ENCODE results near the gene RNF144B. TPM values are rescaled to one million over a fixed set of nuclear protein-coding genes. Genes with fewer than 3 reads are reported as not detected.
A peak's percentile ranks its signal among the peaks of the same experiment; 100 is the strongest.
"Not testable (repeated sequence)": the region's sequence is repeated elsewhere in the genome, so short reads cannot be mapped to it uniquely, and the experiment has no call there.

RNF144B gene
- total RNA-seq (2014; rRNA removed; shearing (Covaris generic)): 7.7 and 11.4 TPM in 2 replicates
- polyA plus RNA-seq (2014; cell fraction: nucleus; rRNA removed): 2.0 and 3.1 TPM in 2 replicates

DNA sequence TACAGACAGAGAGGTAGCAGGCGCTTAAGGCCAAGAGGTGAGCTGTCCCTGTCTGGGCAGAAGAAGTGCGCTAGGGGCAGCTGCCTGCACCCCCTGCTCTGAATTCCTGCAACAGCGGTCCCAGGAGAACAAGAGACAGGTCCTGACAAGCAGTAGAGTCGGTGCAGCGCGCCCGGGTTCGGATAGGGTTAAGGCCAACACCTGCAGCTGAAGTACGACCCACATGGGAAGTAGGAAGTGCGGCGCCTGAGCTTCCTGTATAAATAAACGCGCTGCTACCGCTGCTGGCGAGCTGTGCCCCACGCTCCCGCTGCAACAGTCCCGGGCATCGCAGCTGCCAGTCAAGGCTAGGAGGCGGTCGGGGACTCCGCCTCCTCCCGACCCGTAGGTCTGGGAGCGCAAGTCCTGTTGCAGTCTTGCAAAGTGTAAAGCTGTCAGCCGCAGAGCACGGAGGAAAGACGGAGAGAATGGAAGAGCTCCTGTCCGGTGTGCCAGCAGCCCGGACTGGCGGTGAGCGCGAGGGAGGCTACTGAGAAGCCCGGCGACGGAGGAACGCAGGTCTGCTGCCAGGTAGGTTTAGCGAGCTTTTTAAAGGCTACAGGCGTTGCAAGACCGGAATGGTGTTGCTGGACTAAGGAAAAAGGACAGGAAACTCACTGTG, at the start of gene RNF144B:
TSS of gene RNF144B (plus strand) at position 290 of the 661 bp plus-strand sequence. CDS start 12,185 bp downstream, outside the sequence.
- DNase-seq (ENCODE audit: extremely low read depth, low read depth): peak; percentile 75

DNA sequence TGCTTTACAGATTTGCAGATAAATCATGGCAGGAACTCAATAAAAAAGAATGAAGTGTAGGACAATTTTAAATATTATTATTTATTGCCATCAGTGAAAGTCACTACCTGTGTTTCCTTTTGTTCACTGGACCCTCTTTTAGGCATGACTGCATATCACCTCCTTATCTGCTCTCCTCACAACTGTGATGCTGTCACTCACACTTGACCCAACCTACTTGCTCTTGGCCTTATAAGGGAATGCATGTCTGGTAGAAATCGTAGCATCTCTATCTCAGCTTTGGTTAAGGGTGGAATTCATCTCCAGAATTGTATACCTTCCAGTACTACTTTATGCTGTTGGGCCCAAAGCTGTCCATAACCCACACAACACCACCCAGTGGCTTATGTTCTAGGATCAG, 47.6 kb upstream of the RNF144B start:
- no peak for DNase-seq (ENCODE audit: extremely low read depth, low read depth)

DNA sequence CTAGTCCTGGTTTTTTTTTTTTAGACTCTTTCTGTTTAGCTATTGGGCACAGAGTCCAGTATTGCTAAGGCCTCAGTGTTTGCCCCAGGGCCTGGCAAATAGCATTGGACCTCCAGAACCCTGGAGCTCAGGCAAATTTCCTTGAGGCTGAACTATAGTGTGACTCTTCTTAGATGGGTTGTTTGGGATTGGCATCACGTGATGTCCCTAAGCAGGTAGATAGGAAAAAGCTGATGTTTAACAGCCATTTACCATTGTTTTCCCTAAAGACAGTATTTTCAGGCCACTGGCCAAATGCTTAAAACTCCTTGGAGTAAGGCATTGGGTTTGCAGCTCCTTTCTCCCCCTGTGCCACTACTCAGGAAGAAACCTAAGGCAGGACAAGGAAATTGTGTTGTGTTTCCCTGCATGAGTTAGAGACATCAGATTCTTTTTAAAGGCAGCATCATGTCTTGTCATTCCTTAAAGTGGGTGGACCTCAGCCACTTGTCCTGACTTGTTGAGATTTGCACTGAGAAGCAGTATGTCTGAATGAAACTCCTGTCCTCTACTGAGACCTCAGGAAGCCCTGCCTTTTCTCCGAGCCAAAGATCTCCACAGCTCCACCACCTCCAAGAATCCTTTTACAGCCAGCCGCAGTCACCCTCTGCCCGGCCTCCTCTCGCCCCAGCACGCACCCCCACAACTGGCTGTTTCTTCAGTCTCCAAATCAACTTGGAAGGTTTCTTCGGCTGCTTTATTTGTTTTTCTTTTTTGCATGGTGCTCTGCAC, 46.2 kb upstream of the RNF144B start:
- no peak for DNase-seq (ENCODE audit: extremely low read depth, low read depth)

DNA sequence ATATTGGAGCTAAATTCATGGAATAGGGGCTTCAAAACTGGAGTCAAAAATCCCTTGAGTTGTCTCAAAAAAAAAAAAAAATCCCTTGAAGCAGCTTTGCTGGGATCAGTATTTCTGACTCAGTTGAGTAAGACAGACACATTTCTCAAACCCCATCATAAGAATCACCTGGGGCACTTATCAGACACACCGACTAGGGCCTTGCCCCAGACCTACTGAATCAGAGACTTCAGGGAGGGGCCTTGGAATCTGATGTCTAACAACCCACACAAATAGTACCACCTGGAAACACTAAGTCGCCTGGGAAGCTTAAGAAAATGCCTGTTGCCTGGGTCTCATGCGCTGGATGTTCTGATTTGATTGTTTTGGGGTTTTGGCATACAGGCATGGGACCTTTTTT, 44.9 kb upstream of the RNF144B start:
- no peak for DNase-seq (ENCODE audit: extremely low read depth, low read depth)

DNA sequence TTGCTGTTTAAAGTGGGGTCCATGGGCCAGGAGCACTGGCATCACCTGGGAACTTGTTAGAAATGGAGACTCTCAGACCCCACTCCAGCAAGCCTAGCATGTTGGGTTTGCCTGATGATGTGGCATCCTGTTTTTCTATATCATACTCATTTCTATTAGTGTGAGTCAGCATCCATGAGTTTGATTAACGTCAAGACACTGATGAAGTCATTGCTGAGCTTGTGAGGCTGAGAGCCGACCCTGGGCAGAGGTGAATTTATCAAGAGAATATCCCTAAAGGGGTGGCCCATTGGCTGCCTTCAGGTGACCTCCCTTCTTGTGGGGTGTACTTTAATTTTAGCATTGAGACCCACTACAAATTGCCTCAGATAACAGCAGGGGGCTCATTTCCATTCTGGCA, 43.4 kb upstream of the RNF144B start:
- DNase-seq (ENCODE audit: extremely low read depth, low read depth): no peak

DNA sequence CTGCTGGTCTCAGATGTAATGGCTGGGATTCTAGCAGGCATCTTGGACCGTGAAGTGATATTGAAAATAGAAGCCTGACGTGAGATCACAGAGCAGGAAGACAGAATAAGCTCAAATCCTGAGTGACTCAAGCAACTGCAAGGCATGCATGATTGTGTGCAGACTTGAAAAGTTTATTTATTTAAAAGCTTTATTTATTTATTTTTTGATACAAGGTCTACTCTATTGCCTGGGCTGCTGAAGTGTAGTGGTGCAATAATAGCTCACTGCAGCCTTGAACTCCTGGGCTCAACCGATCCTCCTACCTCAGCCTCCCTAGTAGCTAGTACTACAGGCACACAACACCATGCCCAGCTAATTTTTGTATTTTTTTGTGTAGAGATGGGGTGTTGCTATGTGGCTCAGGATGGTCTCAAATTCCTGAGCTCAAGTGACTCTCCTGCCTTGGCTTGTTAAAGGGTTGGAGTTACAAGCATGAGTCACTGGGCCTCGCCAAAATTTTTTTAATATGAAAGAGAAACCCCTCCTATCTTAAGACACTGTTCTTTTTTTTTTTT, 40.1 kb upstream of the RNF144B start:
- no peak for DNase-seq (ENCODE audit: extremely low read depth, low read depth)

DNA sequence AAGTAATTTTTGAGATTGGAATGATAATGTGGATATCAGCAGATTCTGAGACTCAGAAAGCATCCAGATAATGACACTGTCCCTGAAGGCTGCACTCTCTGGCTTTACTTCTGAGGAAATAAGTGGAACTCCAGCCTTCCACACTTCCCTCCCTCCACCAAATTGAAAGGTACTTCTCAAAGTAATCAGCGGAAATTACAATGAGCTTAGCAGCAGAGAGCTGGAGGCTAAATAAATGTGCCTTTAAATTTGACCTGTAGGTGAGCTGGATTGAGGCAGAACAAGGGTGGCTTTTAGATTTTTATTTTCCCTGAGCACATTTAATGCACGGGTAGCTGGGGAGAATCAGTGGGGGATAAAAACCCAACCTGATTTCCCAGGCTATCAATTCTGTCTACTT, 39.3 kb upstream of the RNF144B start:
- no peak for DNase-seq (ENCODE audit: extremely low read depth, low read depth)

DNA sequence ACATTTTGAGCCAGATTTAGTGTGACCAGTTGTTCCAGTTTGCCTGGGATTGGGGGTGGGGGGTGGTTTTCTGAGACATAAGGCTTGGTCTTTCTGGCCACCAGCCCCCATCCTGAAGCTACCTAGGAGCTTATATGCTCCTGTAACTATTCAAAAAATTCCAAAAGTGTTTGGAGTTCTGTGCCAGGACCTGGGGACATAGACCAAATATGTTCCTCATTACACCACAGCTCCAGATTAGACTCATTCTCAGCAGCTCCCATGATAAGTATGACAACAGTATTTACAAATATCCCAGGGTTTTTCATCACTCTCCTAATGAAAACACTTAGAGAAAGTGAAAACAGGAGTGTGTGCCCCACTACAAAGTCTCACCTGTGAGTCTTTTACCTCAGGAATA, 37.8 kb upstream of the RNF144B start:
- DNase-seq (ENCODE audit: extremely low read depth, low read depth): no peak

DNA sequence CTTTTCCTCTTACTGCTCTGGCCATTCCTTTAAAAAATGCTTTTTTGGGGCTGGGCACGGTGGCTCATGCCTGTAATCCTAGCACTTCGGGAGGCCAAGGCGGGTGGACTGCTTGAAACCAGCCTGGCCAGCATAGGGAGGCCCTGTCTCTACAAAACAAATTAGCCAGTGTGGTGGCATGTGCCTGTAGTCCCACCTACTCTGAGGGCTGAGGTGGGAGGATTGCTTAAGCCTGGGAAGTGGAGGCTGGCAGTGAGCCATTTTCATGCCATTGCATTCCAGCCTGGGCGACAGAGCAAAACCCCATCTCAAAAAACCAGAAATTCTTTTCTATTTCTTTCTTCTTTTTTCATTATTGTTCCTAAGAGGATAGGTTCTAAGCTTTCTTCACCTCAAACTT, 36.9 kb upstream of the RNF144B start:
- DNase-seq (ENCODE audit: extremely low read depth, low read depth): no peak

DNA sequence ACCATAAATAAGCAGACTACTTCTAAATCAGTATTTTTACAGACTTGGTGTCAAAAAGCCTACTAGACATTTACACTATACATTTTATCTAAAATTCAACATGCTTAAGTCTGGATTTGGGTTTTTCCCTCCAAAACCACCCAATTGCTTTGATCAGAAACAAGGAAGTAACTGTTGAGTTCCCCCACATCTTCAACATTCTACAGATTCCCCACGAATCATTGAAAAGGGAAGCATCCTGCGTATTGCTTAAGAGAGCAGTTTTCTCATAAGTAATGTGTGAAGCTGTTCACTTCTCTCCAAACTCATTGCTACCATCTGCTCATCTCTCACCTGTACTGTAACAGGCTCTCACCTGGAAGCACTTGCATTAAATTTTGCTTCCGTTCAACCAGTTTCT, 36.4 kb upstream of the RNF144B start:
- DNase-seq (ENCODE audit: extremely low read depth, low read depth): no peak

DNA sequence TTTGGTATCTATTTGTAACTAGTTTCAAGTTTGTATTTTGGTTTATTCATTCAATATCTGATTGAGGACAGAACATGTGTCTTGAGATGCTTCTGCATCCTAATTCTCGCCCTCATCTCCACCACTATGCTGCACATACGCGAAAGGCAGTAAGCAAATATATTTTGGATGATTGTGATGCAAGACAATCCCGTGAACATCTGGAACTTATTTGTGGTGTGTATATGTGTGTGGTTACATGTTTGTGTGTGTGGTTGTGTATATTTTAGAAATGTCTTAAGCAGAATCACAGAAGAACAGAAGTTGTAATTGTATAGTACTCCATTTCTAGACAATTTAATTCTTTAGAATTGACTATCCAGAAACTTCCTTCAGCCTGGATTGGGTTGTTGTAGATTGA, 35.1 kb upstream of the RNF144B start:
- no peak for DNase-seq (ENCODE audit: extremely low read depth, low read depth)

DNA sequence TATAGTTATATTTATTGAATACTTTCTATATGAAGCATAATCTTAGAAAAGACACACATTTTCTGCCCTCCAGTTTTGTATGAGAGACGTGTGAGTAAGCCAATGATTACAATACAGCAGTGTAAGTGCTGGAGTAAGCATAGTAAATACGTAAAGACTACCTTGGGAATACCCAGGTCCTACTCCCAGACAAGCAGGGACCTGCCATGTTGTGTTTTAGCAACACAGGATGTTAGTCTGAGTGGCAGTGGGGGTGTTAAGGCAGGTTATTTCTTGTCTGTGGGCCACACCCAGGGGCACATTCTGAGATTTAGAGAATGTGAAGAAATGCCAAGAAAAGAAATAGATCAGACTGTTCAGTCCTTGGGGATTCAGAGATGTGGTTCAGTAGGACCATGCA, 34.3 kb upstream of the RNF144B start:
- no peak for DNase-seq (ENCODE audit: extremely low read depth, low read depth)

DNA sequence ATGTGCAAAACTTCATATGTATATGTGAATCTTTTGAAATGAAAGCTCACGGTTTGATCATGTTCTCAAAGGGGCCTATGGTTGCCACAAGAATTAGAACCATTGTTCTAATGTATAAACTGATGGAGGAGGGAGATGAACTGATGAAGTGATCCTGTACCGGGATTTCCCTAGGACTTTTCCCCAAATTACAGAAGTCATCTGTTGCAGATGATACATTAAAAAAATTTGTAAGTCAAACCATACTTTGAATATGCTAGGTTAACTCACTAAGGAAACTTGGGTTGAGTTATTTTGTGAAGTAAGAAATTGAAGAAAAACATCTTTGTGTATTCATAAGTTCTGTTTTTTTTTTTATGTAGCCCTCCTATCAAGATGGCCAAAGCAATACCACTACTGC, 33.9 kb upstream of the RNF144B start:
- DNase-seq (ENCODE audit: extremely low read depth, low read depth): no peak

DNA sequence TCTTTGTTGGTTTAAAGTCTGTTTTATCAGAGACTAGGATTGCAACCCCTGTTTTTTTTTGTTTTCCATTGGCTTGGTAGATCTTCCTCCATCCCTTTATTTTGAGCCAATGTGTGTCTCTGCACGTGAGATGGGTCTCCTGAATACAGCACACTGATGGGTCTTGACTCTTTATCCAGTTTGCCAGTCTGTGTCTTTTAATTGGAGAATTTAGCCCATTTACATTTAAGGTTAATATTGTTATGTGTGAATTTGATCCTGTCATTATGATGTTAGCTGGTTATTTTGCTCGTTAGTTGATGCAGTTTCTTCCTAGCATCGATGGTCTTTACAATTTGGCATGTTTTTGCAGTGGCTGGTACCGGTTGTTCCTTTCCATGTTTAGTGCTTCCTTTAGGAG, 29.6 kb upstream of the RNF144B start:
- not testable (repeated sequence) for DNase-seq (ENCODE audit: extremely low read depth, low read depth)

DNA sequence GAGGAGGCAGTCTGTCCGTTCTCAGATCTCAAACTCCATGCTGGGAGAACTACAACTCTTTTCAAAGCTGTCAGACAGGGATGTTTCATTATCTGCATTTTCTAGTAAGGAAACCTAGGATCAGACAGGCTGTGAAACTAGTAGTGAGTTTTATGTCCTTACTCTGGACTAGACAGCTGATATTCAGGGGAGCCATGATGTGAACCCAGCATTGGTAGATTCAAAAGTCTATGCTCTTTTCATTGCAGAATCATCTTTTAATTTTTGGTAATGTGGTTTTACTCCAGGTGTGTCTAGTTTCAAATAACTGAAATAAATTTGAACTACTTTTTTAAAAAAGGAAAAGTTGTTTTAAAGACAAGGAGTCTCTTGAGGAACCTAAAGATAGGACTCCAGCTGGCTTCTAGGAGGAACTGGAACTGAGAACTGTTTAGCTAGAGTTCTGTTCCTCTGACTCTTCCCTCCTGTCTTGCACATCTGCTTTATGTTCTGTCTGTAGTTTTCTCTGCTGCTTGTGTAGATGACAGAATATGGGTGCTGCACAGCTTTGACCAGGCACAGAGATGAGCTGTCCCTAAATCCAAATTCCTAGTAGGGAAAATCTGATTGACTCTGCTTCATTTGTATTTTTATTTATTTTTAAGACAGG, 27.8 kb upstream of the RNF144B start:
- DNase-seq (ENCODE audit: extremely low read depth, low read depth): no peak

DNA sequence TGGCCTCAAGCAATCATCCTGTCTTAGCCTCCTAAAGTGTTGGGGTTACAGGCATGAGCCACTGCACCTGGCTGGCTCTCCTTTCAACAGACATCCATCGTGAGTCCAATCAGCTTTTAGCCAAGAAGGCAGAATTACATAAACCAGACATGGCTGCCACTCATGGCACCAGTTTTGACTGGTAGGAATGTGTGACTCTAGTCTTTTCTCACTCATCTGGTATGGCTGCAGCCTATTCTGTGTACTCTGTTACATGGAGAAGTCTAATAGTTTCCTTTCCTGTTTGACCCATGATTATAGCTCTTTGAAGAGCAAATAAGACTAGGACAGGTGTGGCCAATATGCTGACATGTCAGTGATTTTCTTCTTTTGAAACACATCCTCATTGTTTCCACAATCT, 27.0 kb upstream of the RNF144B start:
- no peak for DNase-seq (ENCODE audit: extremely low read depth, low read depth)

DNA sequence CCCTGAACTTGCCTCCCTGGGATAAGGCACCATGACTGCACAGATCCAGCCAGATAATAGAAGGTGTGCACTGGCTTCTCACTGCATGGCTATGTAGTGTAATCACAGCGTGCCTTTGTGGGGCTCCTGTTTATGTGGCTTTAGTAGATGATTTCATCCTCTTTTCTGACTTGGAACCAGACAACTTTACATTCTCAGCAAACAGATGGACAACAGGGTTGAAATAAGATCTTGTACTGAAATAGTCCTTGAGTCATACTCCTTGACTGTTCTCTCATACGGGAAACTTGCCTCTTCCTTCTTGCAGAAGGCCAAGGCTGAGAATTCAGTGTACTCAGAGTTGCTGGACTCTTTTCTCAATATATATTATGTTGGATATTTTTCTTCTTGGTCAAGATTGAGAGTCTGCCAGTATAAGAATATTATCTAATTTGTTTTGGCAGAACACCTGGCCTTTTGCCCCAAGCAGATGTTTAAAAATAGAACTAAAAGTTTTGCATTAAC, 25.0 kb upstream of the RNF144B start:
- no peak for DNase-seq (ENCODE audit: extremely low read depth, low read depth)

DNA sequence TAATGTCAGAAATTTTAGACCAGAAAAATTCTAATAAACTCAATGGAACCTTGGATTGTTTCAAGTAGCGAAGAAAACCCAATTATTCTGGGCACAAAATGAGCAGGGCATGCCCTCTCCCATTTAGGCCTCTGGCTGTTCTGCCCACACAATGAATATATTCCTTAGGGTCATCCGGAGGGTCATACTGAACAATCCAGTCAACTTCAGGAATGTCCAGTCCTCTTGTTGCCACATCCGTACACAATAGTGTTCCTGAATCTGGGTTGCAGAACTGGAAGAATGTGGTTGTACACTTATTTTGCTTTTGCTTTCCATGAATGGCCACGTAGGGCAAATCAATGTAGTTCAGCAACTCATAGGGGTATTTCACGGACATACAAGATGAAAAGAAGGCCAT, 23.4 kb upstream of the RNF144B start:
- DNase-seq (ENCODE audit: extremely low read depth, low read depth): no peak

DNA sequence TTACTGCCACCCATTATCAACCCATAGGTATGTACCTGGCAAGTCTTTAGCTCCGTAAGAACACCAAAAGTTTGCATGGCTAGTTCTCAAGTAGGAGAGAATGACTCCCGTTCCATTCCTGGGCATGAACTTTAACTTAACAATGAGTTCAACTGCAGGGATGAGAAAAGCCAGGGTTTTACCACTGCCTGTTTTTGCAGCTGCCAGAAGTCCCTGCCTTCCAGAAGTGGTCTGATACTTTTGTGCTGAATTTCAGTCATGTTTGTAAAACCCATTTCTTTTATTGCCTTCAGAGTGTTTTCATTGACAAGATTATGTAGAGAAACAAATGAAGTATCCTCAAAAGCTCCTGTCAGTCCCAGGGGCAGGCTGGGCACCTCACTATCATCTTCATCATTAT, 22.6 kb upstream of the RNF144B start:
- DNase-seq (ENCODE audit: extremely low read depth, low read depth): not testable (repeated sequence)

DNA sequence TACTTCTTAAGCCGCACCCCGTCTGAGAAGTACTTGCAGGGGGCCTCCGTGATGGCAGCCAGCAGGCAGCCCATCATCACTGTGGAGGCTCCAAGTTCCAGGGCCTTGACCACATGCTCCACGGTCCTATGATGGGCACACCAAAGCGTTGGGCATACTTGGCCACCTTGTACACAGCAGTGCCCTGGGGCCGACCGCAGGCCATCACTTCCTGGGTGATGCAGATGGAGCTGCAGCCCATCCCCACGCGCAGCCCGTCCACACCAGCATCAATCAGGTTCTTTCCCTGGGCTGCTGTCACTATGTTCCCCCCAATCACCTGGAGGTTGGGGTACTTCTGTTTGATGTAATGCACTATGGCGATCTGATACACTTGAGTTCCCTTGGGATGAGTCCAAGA, 19.8 kb upstream of the RNF144B start:
- DNase-seq (ENCODE audit: extremely low read depth, low read depth): no peak

All from NCI-H460 (cell line).